ENCODE measurements around the gene ZBTB16.
"Not testable (repeated sequence)": the region's sequence is repeated elsewhere in the genome, so short reads cannot be mapped to it uniquely, and the experiment has no call there.

The ZBTB16 gene

DNA sequence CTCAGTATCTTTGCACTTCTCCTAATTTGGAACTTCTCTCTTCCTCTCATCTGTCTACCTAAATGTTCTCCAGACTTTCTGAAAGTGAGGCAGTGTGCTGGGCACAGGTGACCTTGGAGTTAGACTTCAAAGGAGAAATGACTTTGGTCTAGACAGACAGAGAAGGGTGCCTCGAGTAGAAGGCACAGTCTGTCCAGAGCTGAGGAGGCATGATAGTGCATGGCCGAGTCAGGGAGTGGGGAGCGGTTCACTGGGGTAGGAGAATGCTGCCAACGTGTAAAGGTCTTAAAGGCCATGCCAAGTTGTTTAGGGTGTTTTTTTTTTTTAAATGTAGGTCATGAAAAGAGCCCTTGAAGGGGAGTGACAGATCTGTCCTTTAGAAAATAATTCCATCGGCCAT, 17.3 kb upstream of the ZBTB16 start:
- no peak for DNase-seq (ENCODE audit: low read depth, low spot score)

DNA sequence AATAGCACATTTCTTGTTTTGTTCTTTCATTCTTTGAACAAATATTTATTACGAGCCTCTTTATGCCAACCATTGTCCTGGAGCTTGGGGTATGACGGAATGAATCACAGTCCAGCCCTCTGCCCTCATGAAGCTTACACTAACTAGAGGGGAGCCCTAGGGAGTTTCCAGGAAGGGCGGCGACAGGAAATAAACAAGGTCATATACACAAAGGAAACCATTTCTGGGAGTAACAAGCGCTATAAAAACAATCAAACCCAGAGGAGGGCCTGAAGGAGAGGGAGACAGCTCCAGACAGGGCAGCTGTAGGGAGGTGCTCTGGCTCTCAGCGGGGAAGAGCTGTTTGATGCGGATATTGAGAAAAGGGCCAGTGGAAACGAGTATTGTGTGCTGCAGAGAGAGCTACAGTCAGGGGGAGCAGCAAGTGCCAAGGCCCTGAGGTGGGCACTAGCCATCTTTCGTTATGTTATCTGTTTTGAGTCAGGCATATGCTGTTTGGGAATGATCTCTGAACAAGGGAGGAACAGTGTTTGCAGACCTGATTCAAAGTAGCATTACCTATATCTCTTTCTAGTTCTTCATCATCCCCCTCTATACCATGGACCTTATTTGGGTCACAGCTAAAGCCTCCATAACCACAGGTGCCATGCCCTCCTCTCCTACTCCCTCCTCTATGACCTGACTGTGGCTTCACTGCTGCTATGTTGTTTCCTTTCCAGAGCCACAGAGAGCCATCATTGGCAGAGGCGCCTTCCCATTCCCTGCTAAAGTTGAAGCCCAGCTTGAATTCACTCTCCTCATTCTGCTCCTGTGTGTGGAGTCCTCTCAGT, 15.3 kb upstream of the ZBTB16 start:
- DNase-seq (ENCODE audit: low read depth, low spot score): no peak

GRCh38 chr11:114047327-114047726, 12.2 kb upstream of the ZBTB16 start:
- DNase-seq (ENCODE audit: low read depth, low spot score): no peak

DNA sequence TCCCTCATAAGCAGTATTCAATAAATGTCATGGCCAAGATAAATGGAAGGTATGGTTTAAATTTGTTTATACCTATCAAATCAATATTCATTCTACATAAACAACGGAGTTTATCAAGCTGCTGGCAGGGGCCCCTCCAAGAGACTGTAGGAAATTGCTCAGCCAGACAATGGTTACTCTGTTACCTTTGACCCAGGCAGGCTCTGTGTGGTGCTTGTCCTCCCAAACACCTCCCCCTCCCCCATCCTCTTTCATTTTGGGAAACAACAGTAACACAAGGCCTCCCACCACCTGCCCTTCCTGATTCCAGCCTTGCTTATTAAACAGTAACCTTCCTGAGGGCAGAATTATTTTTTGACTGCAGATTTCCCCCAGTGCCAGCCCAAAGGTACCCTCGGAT, 10.5 kb upstream of the ZBTB16 start:
- no peak for DNase-seq (ENCODE audit: low read depth, low spot score)

DNA sequence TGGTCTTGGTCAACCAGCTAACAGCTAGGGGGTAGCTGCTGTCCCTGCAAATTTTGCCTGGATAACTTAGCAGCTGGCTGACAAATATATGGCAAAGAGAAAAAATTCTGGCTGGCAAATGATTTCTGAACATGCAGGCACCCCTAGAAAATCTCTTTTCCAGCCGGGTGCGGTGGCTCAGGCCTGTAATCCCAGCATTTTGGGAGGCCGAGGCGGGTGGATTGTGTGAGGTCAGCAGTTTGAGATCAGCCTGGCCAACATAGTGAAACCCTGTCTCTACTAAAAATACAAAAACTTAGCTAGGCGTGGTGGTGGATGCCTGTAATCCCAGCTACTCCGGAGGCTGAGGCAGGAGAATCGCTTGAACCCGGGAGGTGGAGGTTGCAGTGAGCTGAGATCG, 9.7 kb upstream of the ZBTB16 start:
- DNase-seq (ENCODE audit: low read depth, low spot score): not testable (repeated sequence)

- no peak for DNase-seq (ENCODE audit: low read depth, low spot score)
Observed at GRCh38 chr11:114050258-114050927, 9.1 kb upstream of the ZBTB16 start.

DNA sequence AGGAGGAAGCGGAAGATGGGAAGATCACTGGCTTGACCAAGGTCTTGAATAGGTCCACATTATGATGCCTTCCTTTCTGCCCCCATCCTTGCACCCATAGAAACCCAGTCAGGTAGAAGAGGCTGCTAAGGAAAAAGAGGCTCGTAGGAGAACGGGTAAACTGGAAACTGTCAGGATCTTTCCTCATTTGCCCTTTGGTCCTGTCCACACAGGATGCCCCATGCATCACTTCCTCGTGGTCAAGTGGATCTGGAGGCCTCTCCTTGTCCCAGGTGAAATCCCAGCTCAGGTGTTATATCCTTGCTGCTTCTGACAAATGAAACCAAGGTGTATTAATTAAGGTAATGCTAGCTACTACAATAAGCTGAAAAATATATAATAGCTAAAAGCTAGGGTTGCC, 8.0 kb upstream of the ZBTB16 start:
- DNase-seq (ENCODE audit: low read depth, low spot score): no peak

- no peak for DNase-seq (ENCODE audit: low read depth, low spot score)
Observed at GRCh38 chr11:114052160-114052559, 7.4 kb upstream of the ZBTB16 start.

GRCh38 chr11:114053406-114053805, 6.1 kb upstream of the ZBTB16 start:
- DNase-seq (ENCODE audit: low read depth, low spot score): no peak

DNA sequence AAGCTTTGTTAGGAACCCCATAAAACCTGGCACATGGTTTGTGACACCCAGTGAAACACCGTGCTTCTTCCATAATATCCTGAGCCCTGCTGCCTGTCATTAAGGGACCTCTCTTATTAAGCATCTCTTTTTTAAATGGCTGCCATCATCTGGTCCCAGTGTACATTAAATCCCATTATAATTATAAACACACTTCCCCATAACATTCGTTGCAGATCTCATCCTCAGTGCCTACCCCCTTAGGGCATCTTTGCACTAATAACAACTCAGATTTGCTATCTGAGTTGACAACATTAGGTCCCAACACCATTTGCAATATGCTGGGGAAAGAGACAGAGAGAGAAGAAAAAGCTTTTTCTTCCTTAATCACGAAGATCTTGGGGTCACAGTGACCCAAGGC, 4.7 kb upstream of the ZBTB16 start:
- DNase-seq (ENCODE audit: low read depth, low spot score): no peak

- DNase-seq (ENCODE audit: low read depth, low spot score): no peak
Observed at GRCh38 chr11:114056409-114056808, 3.1 kb upstream of the ZBTB16 start.

DNA sequence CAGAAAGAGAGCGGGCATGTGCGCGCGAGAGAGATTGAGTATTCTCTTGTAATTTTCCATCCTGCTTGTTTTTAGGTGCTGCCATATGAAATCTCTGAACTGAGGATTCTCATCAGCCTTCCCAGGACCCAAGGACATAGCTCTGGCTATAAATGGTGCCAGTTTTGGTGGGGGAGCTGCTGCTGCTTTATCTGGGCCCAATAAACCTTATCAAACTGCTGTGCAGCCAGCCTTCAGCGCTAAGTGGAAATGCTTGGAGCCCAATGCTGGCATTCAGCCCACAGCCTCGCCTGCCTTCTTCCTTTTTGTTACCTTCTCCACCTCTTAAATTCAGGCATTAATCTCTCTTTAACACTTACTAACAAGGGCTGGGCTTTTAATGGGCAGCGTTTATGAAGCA, 2.4 kb upstream of the ZBTB16 start:
- no peak for DNase-seq (ENCODE audit: low read depth, low spot score)

GRCh38 chr11:114057605-114058004, 1.9 kb upstream of the ZBTB16 start:
- no peak for DNase-seq (ENCODE audit: low read depth, low spot score)

GRCh38 chr11:114058026-114058706, 1.3 kb upstream of the ZBTB16 start:
- DNase-seq (ENCODE audit: low read depth, low spot score): no peak

DNA sequence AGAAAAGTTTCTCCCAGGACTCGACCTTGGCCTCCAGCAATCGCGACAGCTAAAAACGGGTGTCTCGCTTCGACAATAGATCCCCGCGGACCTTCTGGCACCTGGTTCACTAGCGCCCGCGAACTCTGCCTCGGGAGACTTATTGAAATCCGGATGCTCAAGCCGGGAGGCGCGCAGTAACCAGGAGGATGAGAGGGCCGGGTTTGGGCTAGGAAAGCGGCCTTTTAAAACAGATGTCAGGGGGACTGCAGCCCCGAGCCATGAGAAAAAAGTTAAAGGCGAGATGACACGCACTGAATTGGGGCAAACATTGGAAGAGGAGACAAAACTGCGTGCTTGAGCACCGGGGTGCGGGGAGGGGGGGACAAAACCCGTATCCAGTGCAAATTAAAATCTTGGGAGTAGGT, 637 bp upstream of the ZBTB16 start:
- no peak for DNase-seq (ENCODE audit: low read depth, low spot score)

DNA sequence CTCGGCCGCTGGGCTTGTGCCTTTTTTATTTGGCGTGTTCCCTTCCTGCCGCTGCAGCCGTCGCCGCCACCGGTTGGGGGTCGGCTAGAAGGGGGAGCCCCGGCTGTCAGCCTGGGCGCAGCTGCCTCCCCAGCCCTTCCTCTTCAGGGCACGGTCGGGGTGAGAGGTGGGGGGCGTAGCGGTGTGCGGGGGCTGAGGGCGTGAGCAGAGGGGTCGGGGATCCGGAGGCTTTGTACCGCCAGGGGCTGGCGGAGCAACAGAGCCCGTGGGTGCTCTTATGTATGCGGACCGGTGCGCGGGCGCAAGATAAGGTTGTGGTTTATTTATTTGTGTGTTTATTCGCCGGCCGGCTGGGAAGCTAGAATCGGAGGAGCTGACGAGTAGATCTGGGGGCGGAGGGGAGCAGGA, 477 bp downstream of the ZBTB16 start:
- no peak for DNase-seq (ENCODE audit: low read depth, low spot score)

DNA sequence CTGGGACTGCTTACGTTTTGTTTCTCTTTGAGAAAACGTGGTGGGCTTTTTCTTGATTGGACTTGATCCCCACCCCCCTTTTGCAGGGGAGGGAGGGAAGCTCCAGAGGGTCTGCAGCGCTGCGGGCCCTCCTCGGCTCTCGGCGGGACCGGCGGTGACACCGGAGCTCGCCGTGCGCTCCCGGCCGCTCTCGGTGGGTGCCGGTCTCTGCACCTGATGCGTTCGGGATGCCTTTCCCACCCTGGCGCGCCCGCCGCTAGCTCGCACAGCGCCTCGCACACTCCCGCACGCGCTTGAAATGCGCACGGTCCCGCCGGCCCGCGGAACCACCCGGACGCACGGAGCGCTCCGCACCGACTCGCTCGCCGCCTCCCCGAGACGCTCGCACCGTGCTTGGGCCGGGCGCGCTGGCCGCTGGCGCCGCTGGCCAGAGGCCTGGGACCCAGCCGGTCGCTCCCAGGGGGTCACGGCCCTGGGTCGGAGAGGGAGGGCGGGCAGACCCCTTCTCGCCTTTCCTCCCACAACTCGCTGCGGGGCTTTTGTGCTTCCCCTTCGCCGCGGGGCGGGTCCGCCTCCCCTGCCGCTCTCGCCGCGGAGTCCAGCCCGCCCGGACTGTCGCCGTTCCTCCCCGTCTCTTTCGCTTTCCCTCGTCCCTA, 1.0 kb downstream of the ZBTB16 start:
- DNase-seq (ENCODE audit: low read depth, low spot score): no peak

DNA sequence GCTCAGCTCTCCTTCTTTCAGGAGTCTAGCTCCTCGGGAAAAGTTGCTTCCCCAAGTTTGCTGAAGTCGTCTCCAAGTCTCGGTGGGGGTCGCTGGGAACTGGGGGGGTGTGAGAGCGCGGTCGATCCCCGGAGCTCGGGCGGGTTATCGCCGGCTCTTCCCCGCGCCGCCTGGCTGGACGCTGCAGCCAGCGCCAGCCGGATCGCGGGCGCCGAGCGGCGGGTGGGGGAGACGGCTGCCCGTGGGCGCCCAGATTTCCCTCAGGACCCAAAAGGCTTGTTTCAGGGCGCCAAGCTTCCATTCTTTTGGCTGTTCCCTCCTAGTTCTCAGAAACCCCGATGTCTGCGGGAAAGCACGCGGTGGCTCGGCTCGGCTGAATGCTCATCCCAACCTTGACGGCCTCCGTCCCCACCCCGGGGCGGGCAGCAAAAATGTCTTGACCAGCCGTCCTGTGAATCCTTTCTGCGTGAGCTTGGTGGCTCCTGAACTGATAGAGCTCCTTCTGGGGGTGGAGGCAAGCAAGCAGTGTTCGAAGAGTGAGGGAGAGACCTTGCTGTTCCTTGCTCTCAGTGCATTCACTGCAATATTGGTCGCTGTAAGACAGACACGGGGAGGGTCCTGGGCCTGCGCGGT, 1.7 kb downstream of the ZBTB16 start:
- no peak for DNase-seq (ENCODE audit: low read depth, low spot score)

- DNase-seq (ENCODE audit: low read depth, low spot score): no peak
Observed at GRCh38 chr11:114061681-114062049, 2.2 kb downstream of the ZBTB16 start.

DNA sequence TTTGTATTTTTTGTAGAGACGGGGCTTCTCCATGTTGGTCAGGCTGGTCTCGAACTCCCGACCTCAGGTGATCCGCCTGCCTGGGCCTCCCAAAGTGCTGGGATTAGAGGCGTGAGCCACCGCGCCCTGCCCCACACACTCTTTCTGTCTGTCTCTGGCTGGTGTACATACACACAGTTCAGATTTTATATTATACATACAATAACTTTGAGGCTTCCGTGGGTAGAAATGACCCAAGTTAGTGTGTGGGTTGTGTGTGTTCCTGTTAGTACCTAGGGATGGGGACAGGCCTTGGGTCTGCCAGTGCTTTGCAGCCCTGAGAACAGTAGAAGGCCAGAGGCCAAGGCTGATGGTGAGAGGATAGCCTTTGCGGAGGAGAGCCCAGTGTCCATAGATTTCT, 2.8 kb downstream of the ZBTB16 start:
- no peak for DNase-seq (ENCODE audit: low read depth, low spot score)

DNA sequence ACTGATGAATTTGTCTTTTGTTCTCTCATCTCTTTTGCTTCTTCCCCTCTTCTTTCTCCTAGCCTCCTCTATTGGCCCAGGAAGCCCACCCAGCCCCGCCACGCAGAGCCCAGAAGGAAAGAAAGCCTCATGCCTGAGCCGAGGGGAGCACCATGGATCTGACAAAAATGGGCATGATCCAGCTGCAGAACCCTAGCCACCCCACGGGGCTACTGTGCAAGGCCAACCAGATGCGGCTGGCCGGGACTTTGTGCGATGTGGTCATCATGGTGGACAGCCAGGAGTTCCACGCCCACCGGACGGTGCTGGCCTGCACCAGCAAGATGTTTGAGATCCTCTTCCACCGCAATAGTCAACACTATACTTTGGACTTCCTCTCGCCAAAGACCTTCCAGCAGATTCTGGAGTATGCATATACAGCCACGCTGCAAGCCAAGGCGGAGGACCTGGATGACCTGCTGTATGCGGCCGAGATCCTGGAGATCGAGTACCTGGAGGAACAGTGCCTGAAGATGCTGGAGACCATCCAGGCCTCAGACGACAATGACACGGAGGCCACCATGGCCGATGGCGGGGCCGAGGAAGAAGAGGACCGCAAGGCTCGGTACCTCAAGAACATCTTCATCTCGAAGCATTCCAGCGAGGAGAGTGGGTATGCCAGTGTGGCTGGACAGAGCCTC, 3.8 kb downstream of the ZBTB16 start:
- DNase-seq (ENCODE audit: low read depth, low spot score): no peak
